K562 (cell line): ENCODE measurements around the gene GRB14. TPM values are rescaled to one million over a fixed set of nuclear protein-coding genes. Genes with fewer than 3 reads are reported as not detected.

ENCODE experiments used
- ATAC-seq: fragments of 200-7000 bp; cut with Tn5 transposase; 3 replicates; pipeline ENCODE4 v1.9.1; 2020; ENCODE audit warnings: moderate library complexity
- BruUV-seq: library from RNA; stranded (reverse); fragments of 400-500 nt; replicated peaks from 2 replicates; lab custom pipeline; 2021; lab: Mats Ljungman, UMichigan
- CTCF ChIA-PET: fragments of 300-600 bp; formaldehyde crosslinking; extraction: SDS; loops from one replicate; lab custom pipeline; 2021; ENCODE audit warnings: low intra/inter-chr PET ratio; lab: Yijun Ruan, JAX
- POLR2A ChIA-PET: fragments of 300-600, 350-650 bp; sonication (Branson Sonifier 250); formaldehyde crosslinking; extraction: SDS; loops from one replicate; lab custom pipeline; 2021; ENCODE audit warnings: antibody characterized with exemption, inconsistent platforms; lab: Yijun Ruan, JAX
- DNase-seq, 4 experiments: peaks; one replicate each; pipeline versions ENCODE4 v3.0.0 to v3.0.0-alpha.2; 2011 to 2018; ENCODE audit warnings: low spot score in 3 of 4, mixed read lengths in 3 of 4; ENCODE audit errors: extremely low read depth in 1 of 4
- FAIRE-seq: peaks from 2 replicates; lab custom pipeline; 2011; peaks lifted over from hg19 to GRCh38; lab: Jason Lieb, UNC
- H2AFZ ChIP-seq: 2 replicates; pipeline ENCODE4 v1.6.0; 2011; ENCODE audit warnings: low read depth, low read length, control low read depth, inconsistent platforms
- H3K27ac ChIP-seq: fragments of 200-600 bp; 3 replicates; pipeline ENCODE4 v1.8.0; 2011; ENCODE audit warnings: low read depth, mild to moderate bottlenecking, control low read depth, inconsistent platforms, low read length, moderate library complexity, mixed read lengths; ENCODE audit errors: extremely low read depth
- H3K27me3 ChIP-seq, 2 experiments: fragments of 300-600 bp in 1 of 2; 2 replicates in 1 of 2; 3 replicates in 1 of 2; pipeline versions ENCODE4 v1.6.0 to v1.8.0; 2011; ENCODE audit warnings: inconsistent platforms in 2 of 2, low read length in 2 of 2, mild to moderate bottlenecking in 1 of 2, mixed read lengths in 1 of 2, moderate library complexity in 1 of 2; ENCODE audit not compliant: control insufficient read depth in 2 of 2, insufficient read depth in 2 of 2
- H3K36me3 ChIP-seq: fragments of 300-600 bp; 3 replicates; pipeline ENCODE4 v1.8.0; 2011; ENCODE audit warnings: mild to moderate bottlenecking, low read length, inconsistent platforms; ENCODE audit not compliant: control insufficient read depth, insufficient read depth
- H3K4me1 ChIP-seq, 2 experiments: fragments of 200-600 bp in 1 of 2; replicated peaks in 1 of 2; 2 replicates in 1 of 2; 3 replicates in 1 of 2; pipeline versions ENCODE4 v1.5.1 to v1.8.0; 2011; ENCODE audit warnings: inconsistent platforms in 2 of 2, low read length in 2 of 2, mild to moderate bottlenecking in 1 of 2, mixed read lengths in 1 of 2, moderate library complexity in 1 of 2; ENCODE audit not compliant: control insufficient read depth in 2 of 2, insufficient read depth in 2 of 2
- H3K4me2 ChIP-seq: 2 replicates; pipeline ENCODE4 v1.6.1; 2011; ENCODE audit warnings: low read length, control low read depth, inconsistent platforms, mixed read lengths; ENCODE audit not compliant: insufficient read depth
- H3K4me3 ChIP-seq: fragments of 200-600 bp; sonication (generic), shearing (Covaris generic); 2 replicates; pipeline ENCODE4 v1.5.1; 2016; ENCODE audit warnings: control low read depth, inconsistent platforms
- H3K79me2 ChIP-seq: fragments of 200-600 bp; 3 replicates; pipeline ENCODE4 v1.8.0; 2011; ENCODE audit warnings: low read length, inconsistent platforms; ENCODE audit not compliant: control insufficient read depth, insufficient read depth
- H3K9ac ChIP-seq, 2 experiments: 2 replicates each; pipeline versions ENCODE4 v1.6.0 to v1.6.1; 2011; ENCODE audit warnings: low read depth in 2 of 2, low read length in 2 of 2, control low read depth in 1 of 2, inconsistent platforms in 1 of 2, mild to moderate bottlenecking in 1 of 2, mixed read lengths in 1 of 2; ENCODE audit not compliant: insufficient read depth in 1 of 2
- H3K9me1 ChIP-seq: one replicate; pipeline ENCODE4 v1.6.0; 2011; ENCODE audit warnings: inconsistent platforms, mild to moderate bottlenecking, low read length, moderate library complexity; ENCODE audit not compliant: control insufficient read depth, insufficient read depth
- H3K9me3 ChIP-seq: replicated peaks from 2 replicates; pipeline ENCODE4 v1.5.1; 2011; ENCODE audit warnings: low read depth, low read length, inconsistent platforms; ENCODE audit not compliant: control insufficient read depth, insufficient read depth
- H4K20me1 ChIP-seq: replicated peaks from 2 replicates; pipeline ENCODE4 v1.6.1; 2011; ENCODE audit warnings: low read length, inconsistent platforms, mixed read lengths; ENCODE audit not compliant: control insufficient read depth, insufficient read depth
- BDP1 ChIP-seq: IDR thresholded peaks from 3 replicates; pipeline ENCODE4 v1.6.1; 2011; ENCODE audit not compliant: insufficient read length, insufficient read depth
- CBFA2T2 ChIP-seq: fragments of 450-650 bp; conservative IDR thresholded peaks from 2 replicates; pipeline ENCODE4 v1.6.1; 2017; ENCODE audit warnings: mild to moderate bottlenecking
- CHCHD3 ChIP-seq: fragments of 250-450 bp; sonication (Bioruptor Pico); IDR thresholded peaks from 2 replicates; pipeline ENCODE4 v2.1.2; 2022; ENCODE audit warnings: mild to moderate bottlenecking
- CREB3 ChIP-seq: fragments of 450-650 bp; conservative IDR thresholded peaks from 2 replicates; pipeline ENCODE4 v1.6.1; 2016; ENCODE audit warnings: missing genetic modification characterization, low read depth, mild to moderate bottlenecking, missing compliant biosample characterization, moderate library complexity
- GMEB1 ChIP-seq: fragments of 250-450 bp; sonication (Bioruptor Pico); IDR thresholded peaks from 2 replicates; pipeline ENCODE4 v1.4.0; 2020; ENCODE audit warnings: mild to moderate bottlenecking
- POU5F1 ChIP-seq: fragments of 150-350 bp; IDR thresholded peaks from 2 replicates; pipeline ENCODE4 v1.6.1; 2014; ENCODE audit warnings: borderline replicate concordance, low read length, low read depth, mild to moderate bottlenecking; ENCODE audit not compliant: partially characterized antibody
- RNF219 ChIP-seq: fragments of 250-450 bp; sonication (Bioruptor Pico); IDR thresholded peaks from 2 replicates; pipeline ENCODE4 v1.5.0; 2022; ENCODE audit warnings: mild to moderate bottlenecking
- SREBF1 ChIP-seq: fragments of 150-350 bp; IDR thresholded peaks from 2 replicates; pipeline ENCODE4 v1.6.1; 2014; ENCODE audit warnings: antibody characterized with exemption, low read depth, low read length, borderline replicate concordance
- THAP12 ChIP-seq: fragments of 250-450 bp; sonication (Bioruptor Pico); IDR thresholded peaks from 2 replicates; pipeline ENCODE4 v1.9.0; 2021; ENCODE audit warnings: mild to moderate bottlenecking, inconsistent platforms
- ZBTB2 ChIP-seq: fragments of 450-650 bp; IDR thresholded peaks from 2 replicates; pipeline ENCODE4 v1.6.1; 2016; ENCODE audit warnings: antibody characterized with exemption
- ZNF165 ChIP-seq: fragments of 250-450 bp; sonication (Bioruptor Pico); IDR thresholded peaks from 2 replicates; pipeline ENCODE4 v1.4.0; 2020; ENCODE audit warnings: borderline replicate concordance
- ZNF586 ChIP-seq: fragments of 450-650 bp; formaldehyde crosslinking; conservative IDR thresholded peaks from 2 replicates; pipeline ENCODE4 v1.4.0; 2020; ENCODE audit warnings: mild to moderate bottlenecking, moderate library complexity
- ZNF75A ChIP-seq: fragments of 450-650 bp; formaldehyde crosslinking; IDR thresholded peaks from 2 replicates; pipeline ENCODE4 v1.4.0; 2020; ENCODE audit warnings: mild to moderate bottlenecking
- WGBS: fragments of 100-300 bp; shearing (Covaris generic); methylation state at CpG from one replicate; pipeline ENCODE4 v1.1.6; 2016; ENCODE audit warnings: low coverage, mixed read lengths; ENCODE audit not compliant: insufficient coverage; ENCODE audit errors: missing lambda C conversion rate; 5-methylcytosine and 5-hydroxymethylcytosine counted together
- in situ Hi-C: fragments of 300-500 bp; cut with MboI; formaldehyde crosslinking; loops from 4 replicates; pipeline ENCODE4 v1.15.0; 2018; ENCODE audit warnings: inconsistent platforms, mixed read lengths
- intact Hi-C: fragments of 100-400 bp; cut with micrococcal nuclease; formaldehyde crosslinking; loops from 2 replicates; pipeline ENCODE4 v1.14.2; 2022
- polyA plus RNA-seq, 8 experiments: library from polyadenylated mRNA; depleted of rRNA in 4 of 8; stranded (reverse) in 5 of 8; unstranded in 3 of 8; fragments of >200 nt; fragmentation: Nextera tagmentation in 2 of 8; fragmentation: Illumina TruSeq in 1 of 8; extraction: Ambion mirVana in 2 of 8; extraction: Trizol in 1 of 8; gene quantifications; 2 replicates each; pipeline versions ENCODE4 v1.2.1 to v1.2.3, GENCODE V29; 2011 to 2014; ENCODE audit warnings: inconsistent platforms in 1 of 8, missing spikeins in 1 of 8
- total RNA-seq, 7 experiments: library from RNA; depleted of rRNA in 6 of 7; stranded (reverse); fragments of >200 nt in 6 of 7; fragmentation: Illumina TruSeq in 2 of 7; extraction: Trizol in 2 of 7; gene quantifications; 2 replicates each; pipeline versions ENCODE4 v1.2.1 to v1.2.3, GENCODE V29; 2011 to 2021; ENCODE audit warnings: low replicate concordance in 1 of 7

GRB14 gene
- total and polyA plus RNA-seq, 9 of the 15 experiments (the other 6 are each of a cell fraction or from before 2014, with no cell fraction given), result not detected

- H3K9ac ChIP-seq, result no peak overlapping the region
- H3K36me3 ChIP-seq, result no peaks in the 10 kb centered on the region
- H3K27me3 ChIP-seq, result no peaks in the 10 kb centered on the region
- intact Hi-C loops (no loop called here), in situ Hi-C loops (no loop called here)
- ATAC-seq, result no peak
- BruUV-seq, result no TSS peak
- H3K79me2 ChIP-seq, result no peaks in the 10 kb centered on the region
- H3K9me1 ChIP-seq, result no peaks in the 10 kb centered on the region
- FAIRE-seq, result no peak
- H3K27ac ChIP-seq, result no peak overlapping the region
- H2AFZ ChIP-seq, result no peak overlapping the region
- no peaks in the 10 kb centered on the region for H3K4me1 ChIP-seq
- ChIA-PET CTCF (no interaction called here), POLR2A (no interaction called here)
- H3K4me2 ChIP-seq, result no peak overlapping the region
- no peak overlapping the region for H3K4me3 ChIP-seq
- no peaks in the 10 kb centered on the region; the same call in 1 of the 2 replicates for H3K9me3 ChIP-seq
- H4K20me1 ChIP-seq, result no peaks in the 10 kb centered on the region
- 0% methylated on average over 2 of the region's 2 CpGs for WGBS
- DNase-seq, result no peak
- no peak for TF ChIP-seq BDP1
- TF ChIP-seq ZBTB2, result no peak
- TF ChIP-seq ZNF75A, result no peak
- TF ChIP-seq RNF219, result no peak
- no peak for TF ChIP-seq ZNF165 (CRISPR knock-in tag)
- no peak for TF ChIP-seq POU5F1
- no peak for TF ChIP-seq THAP12 (CRISPR knock-in tag)
- TF ChIP-seq SREBF1, result no peak
- TF ChIP-seq CBFA2T2, result no peak
- no peak for TF ChIP-seq CREB3 (tag)
- TF ChIP-seq GMEB1 (CRISPR knock-in tag), result no peak
- TF ChIP-seq CHCHD3 (CRISPR knock-in tag), result no peak
- TF ChIP-seq ZNF586, result no peak
These were observed 78.7 kb downstream of the GRB14 start for GRCh38 chr2:164542581-164543021.
